Measurements from ENCODE around the gene OSTC.

GRCh38 chr4:108700081-108700757 lies 49.8 kb downstream of the OSTC start:
- TF ChIP-seq POLR2A (IDR thresholded peaks at IDR 0.05; ENCODE audit: low read depth, low read length) (no peak), POLR2AphosphoS5 (IDR thresholded peaks at IDR 0.05; ENCODE audit: low read depth, low read length) (no peak), TAF1 (IDR thresholded peaks at IDR 0.05; ENCODE audit: low read depth, low read length) (no peak), POU2F2 (IDR thresholded peaks at IDR 0.05; ENCODE audit: low read depth, low read length) (no peak), SPI1 (IDR thresholded peaks at IDR 0.05; ENCODE audit: low read depth, low read length) (no peak), PAX5 (IDR thresholded peaks at IDR 0.05; ENCODE audit: insufficient read depth, low read length, severe bottlenecking) (no peak)
